GM19324 (cell line): ENCODE data around the gene EFNB1.

Experiments
- ATAC-seq: cut with Tn5 transposase; IDR thresholded peaks from one replicate; pipeline ENCODE4 v1.9.1; 2021; ENCODE audit warnings: mild to moderate bottlenecking, moderate library complexity; ENCODE audit not compliant: unreplicated experiment, low FRiP score

EFNB1 gene

GRCh38 chrX:68842781-68843581 is 14.2 kb downstream of the EFNB1 start:
- no peak for ATAC-seq

DNA sequence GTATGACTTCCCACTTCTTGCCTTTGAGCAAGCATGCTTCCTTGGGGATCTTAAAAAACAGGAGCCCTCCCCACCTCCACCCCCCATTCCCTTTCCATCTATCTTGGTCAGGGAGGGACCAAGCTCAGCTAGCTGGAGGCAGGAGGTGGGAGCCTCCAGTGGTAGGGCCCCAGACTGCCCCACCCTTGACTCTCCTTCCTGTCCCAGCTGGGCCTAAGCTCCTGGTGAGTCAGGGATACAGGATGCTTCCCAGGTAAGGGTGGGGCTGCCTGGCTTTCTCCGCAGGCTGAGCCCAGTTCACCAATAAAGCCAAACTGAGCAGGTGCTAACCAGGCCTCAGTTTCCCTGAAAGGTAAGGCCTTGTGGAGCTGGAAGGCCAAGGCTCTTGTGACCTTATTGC is 15.2 kb downstream of the EFNB1 start:
- no peak for ATAC-seq

DNA sequence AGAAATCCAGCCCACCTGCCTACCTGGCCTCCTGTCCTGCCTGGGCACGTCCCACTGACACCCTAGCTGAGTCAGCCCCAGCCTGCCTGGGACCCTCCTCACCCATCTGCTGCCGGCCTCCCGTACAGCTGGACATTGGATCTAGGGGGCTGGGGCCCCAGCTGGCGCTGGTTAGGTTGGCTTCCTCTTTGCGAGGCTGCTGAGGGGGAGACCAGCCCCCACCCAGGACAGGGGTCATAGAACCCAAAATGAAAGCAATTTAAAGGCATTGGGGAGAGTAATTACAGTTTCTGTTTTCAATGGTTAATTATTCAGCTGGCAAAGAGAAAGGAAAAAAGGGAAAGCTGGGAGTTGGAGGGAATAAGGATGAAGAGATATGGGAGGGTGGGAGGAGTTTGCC is 15.8 kb downstream of the EFNB1 start:
- ATAC-seq = no peak

DNA sequence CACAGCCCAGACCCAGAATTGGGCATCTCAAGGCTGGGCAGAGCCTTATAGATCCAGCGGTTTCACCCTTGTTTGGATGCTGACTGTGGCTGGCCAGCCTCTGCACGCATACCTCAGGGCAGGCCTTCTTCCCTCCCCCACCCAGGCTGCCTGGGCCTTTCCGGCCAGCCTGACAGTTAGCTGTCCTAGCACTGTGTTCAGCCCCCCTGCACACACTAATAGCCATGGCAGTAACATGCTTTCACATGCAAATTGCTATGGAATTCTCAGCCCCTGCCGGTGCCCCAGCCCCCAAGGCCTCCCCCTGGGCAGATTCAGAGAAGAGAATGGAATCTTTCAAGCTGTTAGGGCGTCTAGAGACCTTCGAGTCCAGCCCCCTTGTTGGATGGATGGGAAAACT is 17.7 kb downstream of the EFNB1 start:
- no peak for ATAC-seq

- ATAC-seq = no peak
Measured at GRCh38 chrX:68847172-68847571, 18.4 kb downstream of the EFNB1 start.

DNA sequence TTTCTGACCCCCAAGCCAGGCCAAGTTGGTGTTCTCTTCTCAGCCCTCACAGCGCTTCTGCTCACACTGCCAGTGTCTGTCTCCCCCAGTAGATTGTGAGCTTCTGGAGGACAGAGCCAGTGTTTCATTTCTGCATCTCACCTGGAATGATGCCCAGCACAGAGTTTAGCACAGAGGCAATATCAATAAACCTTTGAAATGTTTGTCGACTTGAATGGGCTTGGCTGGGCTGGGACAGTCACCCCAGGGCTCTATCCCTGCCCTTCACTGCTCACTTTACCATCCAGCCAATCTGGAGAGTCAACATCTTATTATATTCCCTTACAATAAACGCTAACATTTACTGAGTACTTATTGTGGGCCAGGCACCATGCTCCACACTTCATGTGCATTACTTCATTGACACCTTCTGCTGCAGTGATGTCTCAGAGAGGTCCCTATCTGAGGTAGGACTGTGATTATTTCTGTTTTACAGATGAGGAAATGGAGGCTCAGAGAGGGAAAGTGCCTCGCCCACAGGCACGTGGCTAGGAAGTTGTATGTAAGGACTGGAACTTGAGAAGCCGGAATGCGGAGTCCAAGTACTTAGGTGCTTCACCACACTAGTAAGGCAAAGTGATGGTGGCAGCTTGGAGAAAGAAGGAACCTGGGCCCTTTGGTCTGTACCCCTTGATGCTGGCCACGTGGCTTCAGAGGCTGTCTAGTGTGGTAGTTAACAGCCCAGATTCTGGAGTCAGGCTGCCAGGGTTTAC is 19.5 kb downstream of the EFNB1 start:
- no peak for ATAC-seq

- no peak for ATAC-seq
Measured at GRCh38 chrX:68851082-68851481, 22.3 kb downstream of the EFNB1 start.

- ATAC-seq = no peak
Measured at GRCh38 chrX:68852046-68852445, 23.2 kb downstream of the EFNB1 start.

- ATAC-seq = no peak
Measured at GRCh38 chrX:68853665-68854251, 24.9 kb downstream of the EFNB1 start.

GRCh38 chrX:68865300-68865699 is 36.5 kb downstream of the EFNB1 start:
- no peak for ATAC-seq

- no peak for ATAC-seq
Measured at GRCh38 chrX:68865926-68866325, 37.1 kb downstream of the EFNB1 start.

DNA sequence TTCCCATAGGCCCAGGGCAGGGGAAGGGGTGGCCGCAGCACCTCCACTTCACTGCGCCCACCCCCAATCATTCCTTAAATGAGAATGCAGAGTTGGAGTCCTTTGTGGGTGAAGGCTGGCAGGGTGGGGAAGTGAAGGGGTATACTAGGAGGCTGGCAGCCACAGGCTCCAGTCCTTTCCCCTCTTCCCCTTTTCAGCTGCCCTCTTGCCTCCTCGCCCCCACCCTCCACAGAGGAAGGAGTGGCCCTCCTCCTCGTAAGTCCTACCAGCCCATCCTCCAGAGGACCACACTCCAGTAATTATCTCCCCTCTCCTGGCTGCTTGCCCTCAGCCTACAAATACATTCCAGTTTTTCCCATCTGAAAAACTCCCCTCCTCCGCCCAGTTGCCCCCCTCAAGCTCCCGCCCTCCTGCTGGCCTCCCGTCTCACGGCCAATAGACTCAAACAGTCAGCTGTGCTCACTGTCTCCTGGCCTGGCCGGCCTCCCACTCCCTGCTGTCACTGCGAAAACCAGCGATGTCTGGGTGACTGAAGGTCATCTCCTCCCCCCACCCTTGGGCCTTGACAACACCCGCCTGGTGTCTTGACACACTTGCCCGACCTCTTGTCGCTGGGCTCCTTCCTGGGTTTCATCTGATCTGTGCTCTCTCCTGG is 38.8 kb downstream of the EFNB1 start:
- ATAC-seq = no peak

- no peak for ATAC-seq
Measured at GRCh38 chrX:68868316-68868715, 39.5 kb downstream of the EFNB1 start.

DNA sequence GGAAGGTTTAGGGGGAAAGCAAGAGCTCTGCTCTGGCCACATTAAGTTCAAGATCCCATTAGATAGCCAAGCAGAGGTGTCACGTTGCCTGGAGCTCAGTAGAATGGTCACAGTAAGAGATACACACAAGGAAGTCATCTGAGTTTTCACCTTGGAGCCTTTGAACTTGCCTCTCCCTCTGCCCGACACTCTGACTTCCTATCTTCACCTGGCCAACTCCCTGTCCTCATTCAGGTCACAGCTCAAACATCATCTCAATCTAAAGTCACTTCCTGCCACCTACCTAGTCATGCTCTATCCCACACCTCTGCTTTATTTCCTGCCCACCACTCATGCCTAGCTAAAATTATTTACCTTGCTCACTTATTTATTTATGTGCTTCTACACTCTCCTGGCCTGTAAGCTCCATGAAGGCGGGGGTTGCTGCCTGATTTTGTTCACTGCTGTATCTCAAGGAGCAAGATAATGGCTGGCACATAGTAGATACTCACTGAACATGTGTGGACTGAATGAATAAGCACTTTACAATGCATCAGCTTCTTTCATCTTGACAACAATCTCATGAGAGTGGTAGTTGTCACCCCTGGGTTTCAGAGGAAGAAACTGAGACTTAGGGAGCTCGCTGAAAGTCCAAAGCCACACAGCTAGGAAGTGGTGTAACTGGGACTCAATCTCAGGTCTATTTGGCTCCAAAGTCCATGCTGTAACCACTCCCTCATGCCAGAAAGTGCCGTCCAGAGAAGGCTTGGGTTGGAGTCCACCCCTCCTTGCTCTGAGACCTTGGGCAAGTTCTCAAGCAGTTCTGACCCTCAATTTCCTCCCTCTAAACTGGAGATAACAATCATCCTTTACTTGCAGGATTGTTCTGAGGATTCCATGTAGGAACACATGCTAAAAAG is 40.3 kb downstream of the EFNB1 start:
- no peak for ATAC-seq

DNA sequence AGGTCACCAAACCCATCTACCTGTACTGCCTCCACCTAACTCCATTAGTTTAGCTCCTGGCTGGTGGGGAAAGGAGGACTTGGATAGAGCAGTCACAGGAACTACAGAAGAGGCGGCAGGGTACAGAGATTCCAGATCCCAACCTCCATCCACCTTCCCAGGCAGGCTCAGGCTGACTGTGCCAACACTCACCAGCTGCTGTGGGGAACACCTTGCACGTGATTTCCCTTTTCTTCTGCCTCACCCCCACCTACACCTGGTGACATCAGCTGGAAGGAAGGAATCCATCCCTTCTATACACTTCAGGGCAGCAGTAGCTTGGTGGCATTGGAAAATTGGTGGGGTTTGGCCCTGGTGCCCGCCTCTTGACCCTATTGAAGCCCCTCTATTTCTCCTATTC is 41.5 kb downstream of the EFNB1 start:
- ATAC-seq = no peak

- no peak for ATAC-seq
Measured at GRCh38 chrX:68872171-68872570, 43.4 kb downstream of the EFNB1 start.

GRCh38 chrX:68874076-68874475 is 45.3 kb downstream of the EFNB1 start:
- no peak for ATAC-seq

- ATAC-seq = no peak
Measured at GRCh38 chrX:68876731-68877130, 47.9 kb downstream of the EFNB1 start.

DNA sequence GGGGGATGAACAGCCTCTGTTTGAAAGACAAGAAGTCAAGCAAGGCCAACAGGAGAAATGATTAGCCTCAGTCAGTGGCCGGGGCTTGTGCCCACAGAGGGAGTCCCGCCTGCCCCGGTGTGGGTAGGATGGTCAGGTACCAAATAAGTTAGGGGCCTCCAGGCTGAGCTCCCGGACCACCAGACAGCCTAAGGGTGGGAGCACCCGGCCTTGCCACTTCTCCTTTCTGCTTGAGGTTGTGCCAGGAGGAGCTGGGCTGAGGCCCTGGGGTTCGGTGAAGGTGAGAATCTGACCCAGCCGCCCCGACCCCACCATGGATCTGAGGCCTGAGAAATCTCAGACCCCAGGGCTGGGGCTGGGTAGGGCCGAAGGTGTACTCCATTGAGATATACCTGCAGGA is 48.8 kb downstream of the EFNB1 start:
- ATAC-seq = no peak

GRCh38 chrX:68878977-68879645 is 50.3 kb downstream of the EFNB1 start:
- no peak for ATAC-seq
